HG03354 (cell line): ENCODE data around the gene THADA.
A peak's percentile ranks its signal among the peaks of the same experiment; 100 is the strongest.

Experiments used
- ATAC-seq: cut with Tn5 transposase; IDR thresholded peaks from one replicate; pipeline ENCODE4 v1.9.1; 2021; ENCODE audit warnings: mild to moderate bottlenecking; ENCODE audit not compliant: unreplicated experiment, poor library complexity, severe bottlenecking

The THADA gene

GRCh38 chr2:43210467-43211303 lies 385.2 kb downstream of the THADA start:
- ATAC-seq, result no peak

GRCh38 chr2:43210125-43210466 lies 385.7 kb downstream of the THADA start:
- no peak for ATAC-seq

- no peak for ATAC-seq
These were observed 386.6 kb downstream of the THADA start for GRCh38 chr2:43209204-43209717.

GRCh38 chr2:43207553-43208300 lies 388.1 kb downstream of the THADA start:
- no peak for ATAC-seq

GRCh38 chr2:43206602-43207001 lies 389.2 kb downstream of the THADA start:
- ATAC-seq, result no peak

- ATAC-seq, result no peak
These were observed 392.5 kb downstream of the THADA start for GRCh38 chr2:43203373-43203772.

GRCh38 chr2:43202289-43202688 lies 393.5 kb downstream of the THADA start:
- ATAC-seq, result no peak

GRCh38 chr2:43201497-43201896 lies 394.3 kb downstream of the THADA start:
- no peak for ATAC-seq

- ATAC-seq, result no peak
These were observed 394.8 kb downstream of the THADA start for GRCh38 chr2:43201016-43201415.

- ATAC-seq, result no peak
These were observed 396.0 kb downstream of the THADA start for GRCh38 chr2:43199492-43200488.

- ATAC-seq, result no peak
These were observed 397.6 kb downstream of the THADA start for GRCh38 chr2:43198263-43198662.

GRCh38 chr2:43197588-43197896 lies 398.3 kb downstream of the THADA start:
- ATAC-seq, result no peak

GRCh38 chr2:43196768-43197587 lies 398.9 kb downstream of the THADA start:
- ATAC-seq, result no peak

- ATAC-seq, result peak; percentile 64
These were observed 401.5 kb downstream of the THADA start for GRCh38 chr2:43194121-43194869.

GRCh38 chr2:43193652-43194120 lies 402.2 kb downstream of the THADA start:
- ATAC-seq, result no peak

GRCh38 chr2:43192744-43193651 lies 402.8 kb downstream of the THADA start:
- ATAC-seq, result no peak

GRCh38 chr2:43191947-43192516 lies 403.8 kb downstream of the THADA start:
- no peak for ATAC-seq
